IPS-18a (cell line): ENCODE data around the gene DUT.

Experiments
- H3K27ac ChIP-seq: one replicate; pipeline ENCODE4 v1.5.1; 2013; ENCODE audit warnings: low read length
- H3K27me3 ChIP-seq: one replicate; pipeline ENCODE4 v1.6.1; 2013; ENCODE audit warnings: mild to moderate bottlenecking, low read length; ENCODE audit not compliant: control insufficient read depth, insufficient read depth
- H3K36me3 ChIP-seq: one replicate; pipeline ENCODE4 v1.6.1; 2013; ENCODE audit warnings: low read depth, low read length; ENCODE audit not compliant: control insufficient read depth
- H3K4me1 ChIP-seq: one replicate; pipeline ENCODE4 v1.6.1; 2013; ENCODE audit warnings: low read depth, low read length; ENCODE audit not compliant: control insufficient read depth
- H3K4me3 ChIP-seq: one replicate; pipeline ENCODE4 v1.5.1; 2013; ENCODE audit warnings: low read length
- H3K9ac ChIP-seq: one replicate; pipeline ENCODE4 v1.6.1; 2013; ENCODE audit warnings: mild to moderate bottlenecking, low read length, moderate library complexity
- H3K9me3 ChIP-seq: one replicate; pipeline ENCODE4 v1.6.1; 2013; ENCODE audit warnings: low read depth, low read length; ENCODE audit not compliant: control insufficient read depth

DUT gene

DNA sequence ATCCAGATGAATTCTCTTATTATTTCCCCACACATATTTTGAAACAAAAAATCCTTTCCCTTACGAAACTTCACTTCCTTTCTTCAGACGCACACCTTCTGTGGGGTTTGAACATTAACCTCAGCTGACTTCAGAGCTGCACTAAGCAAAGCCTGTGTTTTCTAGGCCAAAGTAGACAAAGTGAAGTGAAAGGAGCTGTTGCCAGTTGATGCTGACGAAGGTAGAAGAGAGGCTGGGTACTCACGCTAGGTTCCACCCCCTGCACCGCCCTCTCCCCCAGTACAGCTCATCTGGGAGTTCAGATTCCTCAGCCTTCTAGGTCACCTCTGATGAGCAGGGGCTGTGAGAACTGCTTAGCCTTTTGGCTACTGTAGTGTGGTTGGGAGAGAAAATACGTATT is 24.1 kb downstream of the DUT start:
- H3K27me3 ChIP-seq = no peaks in the 10 kb centered on the region
- peaks cover 9% of the 10 kb centered on the region for H3K4me1 ChIP-seq
- no peaks in the 10 kb centered on the region for H3K9me3 ChIP-seq
- no peak overlapping the region for H3K27ac ChIP-seq
- no peak overlapping the region for H3K9ac ChIP-seq
- H3K4me3 ChIP-seq = no peak overlapping the region
- no peaks in the 10 kb centered on the region for H3K36me3 ChIP-seq

- no peak overlapping the region for H3K4me3 ChIP-seq
- peaks cover 9% of the 10 kb centered on the region for H3K4me1 ChIP-seq
- no peaks in the 10 kb centered on the region for H3K9me3 ChIP-seq
- no peaks in the 10 kb centered on the region for H3K27me3 ChIP-seq
- H3K36me3 ChIP-seq = no peaks in the 10 kb centered on the region
- no peak overlapping the region for H3K9ac ChIP-seq
- no peak overlapping the region for H3K27ac ChIP-seq
Observed at GRCh38 chr15:48358229-48359152, 27.3 kb downstream of the DUT start.

DNA sequence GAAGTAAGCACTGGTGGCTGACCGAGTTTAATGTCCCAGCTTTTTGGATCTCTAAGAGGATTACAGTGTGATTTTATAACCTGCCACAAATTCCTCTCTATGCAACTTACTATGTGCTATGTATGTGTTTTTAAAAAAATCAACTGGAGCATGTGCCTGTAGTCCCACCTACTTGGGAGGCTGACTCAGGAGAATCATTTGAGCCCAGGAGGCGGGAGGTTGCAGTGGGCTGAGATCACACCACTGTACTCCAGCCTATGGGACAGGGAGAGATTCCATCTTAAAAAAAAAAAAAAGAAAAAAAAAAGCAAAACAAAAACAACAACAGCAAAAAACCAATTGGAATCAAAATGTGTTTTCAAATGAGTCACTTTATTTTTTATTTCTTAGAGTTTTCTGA is 29.6 kb downstream of the DUT start:
- H3K9me3 ChIP-seq = no peaks in the 10 kb centered on the region
- no peaks in the 10 kb centered on the region for H3K27me3 ChIP-seq
- H3K36me3 ChIP-seq = no peaks in the 10 kb centered on the region
- H3K27ac ChIP-seq = no peak overlapping the region
- no peak overlapping the region for H3K9ac ChIP-seq
- peaks cover 9% of the 10 kb centered on the region for H3K4me1 ChIP-seq
- no peak overlapping the region for H3K4me3 ChIP-seq

GRCh38 chr15:48361685-48362084 is 30.5 kb downstream of the DUT start:
- H3K4me3 ChIP-seq = no peak overlapping the region
- no peaks in the 10 kb centered on the region for H3K36me3 ChIP-seq
- no peaks in the 10 kb centered on the region for H3K9me3 ChIP-seq
- no peak overlapping the region for H3K9ac ChIP-seq
- peaks cover 9% of the 10 kb centered on the region for H3K4me1 ChIP-seq
- no peaks in the 10 kb centered on the region for H3K27me3 ChIP-seq
- H3K27ac ChIP-seq = no peak overlapping the region

- no peak overlapping the region for H3K9ac ChIP-seq
- no peak overlapping the region for H3K27ac ChIP-seq
- peaks cover 5% of the 10 kb centered on the region for H3K4me1 ChIP-seq
- no peaks in the 10 kb centered on the region for H3K27me3 ChIP-seq
- H3K9me3 ChIP-seq = no peaks in the 10 kb centered on the region
- H3K4me3 ChIP-seq = no peak overlapping the region
- H3K36me3 ChIP-seq = no peaks in the 10 kb centered on the region
Observed at GRCh38 chr15:48363474-48363873, 32.2 kb downstream of the DUT start.

GRCh38 chr15:48365575-48365974 is 34.3 kb downstream of the DUT start:
- no peaks in the 10 kb centered on the region for H3K27me3 ChIP-seq
- H3K9me3 ChIP-seq = no peaks in the 10 kb centered on the region
- H3K9ac ChIP-seq = no peak overlapping the region
- H3K4me3 ChIP-seq = no peak overlapping the region
- no peaks in the 10 kb centered on the region for H3K4me1 ChIP-seq
- H3K27ac ChIP-seq = no peak overlapping the region
- H3K36me3 ChIP-seq = no peaks in the 10 kb centered on the region

- no peak overlapping the region for H3K4me3 ChIP-seq
- H3K9me3 ChIP-seq = no peaks in the 10 kb centered on the region
- no peaks in the 10 kb centered on the region for H3K36me3 ChIP-seq
- H3K27me3 ChIP-seq = no peaks in the 10 kb centered on the region
- H3K27ac ChIP-seq = no peak overlapping the region
- no peak overlapping the region for H3K9ac ChIP-seq
- no peaks in the 10 kb centered on the region for H3K4me1 ChIP-seq
Observed at GRCh38 chr15:48366584-48367312, 35.5 kb downstream of the DUT start.

GRCh38 chr15:48367483-48367882 is 36.3 kb downstream of the DUT start:
- Histone ChIP-seq H3K27me3 (no peaks in the 10 kb centered on the region), H3K9ac (no peak overlapping the region), H3K9me3 (no peaks in the 10 kb centered on the region), H3K4me3 (no peak overlapping the region), H3K36me3 (no peaks in the 10 kb centered on the region), H3K4me1 (no peaks in the 10 kb centered on the region), H3K27ac (no peak overlapping the region)

DNA sequence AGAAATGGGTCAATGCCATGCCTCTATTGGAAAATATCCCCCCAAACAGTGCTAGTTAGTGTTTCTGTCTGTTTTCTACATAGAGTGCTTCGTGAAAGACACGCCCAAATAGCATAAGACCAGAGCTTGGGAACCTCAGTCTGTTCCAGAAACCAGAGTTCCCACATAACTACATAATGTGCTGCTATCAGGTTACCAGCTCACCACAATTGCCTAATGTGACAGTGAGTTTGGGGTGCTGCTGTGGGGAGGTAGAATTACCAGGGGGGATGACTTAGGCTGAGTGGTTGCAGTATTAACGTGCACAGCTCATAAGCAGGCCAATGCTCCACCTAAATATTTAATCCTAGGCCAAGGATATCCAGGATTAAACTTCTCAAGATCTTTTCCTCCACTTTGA is 39.2 kb downstream of the DUT start:
- H3K27me3 ChIP-seq = no peaks in the 10 kb centered on the region
- no peak overlapping the region for H3K9ac ChIP-seq
- no peak overlapping the region for H3K27ac ChIP-seq
- H3K9me3 ChIP-seq = no peaks in the 10 kb centered on the region
- H3K36me3 ChIP-seq = no peaks in the 10 kb centered on the region
- H3K4me3 ChIP-seq = no peak overlapping the region
- H3K4me1 ChIP-seq = no peaks in the 10 kb centered on the region

DNA sequence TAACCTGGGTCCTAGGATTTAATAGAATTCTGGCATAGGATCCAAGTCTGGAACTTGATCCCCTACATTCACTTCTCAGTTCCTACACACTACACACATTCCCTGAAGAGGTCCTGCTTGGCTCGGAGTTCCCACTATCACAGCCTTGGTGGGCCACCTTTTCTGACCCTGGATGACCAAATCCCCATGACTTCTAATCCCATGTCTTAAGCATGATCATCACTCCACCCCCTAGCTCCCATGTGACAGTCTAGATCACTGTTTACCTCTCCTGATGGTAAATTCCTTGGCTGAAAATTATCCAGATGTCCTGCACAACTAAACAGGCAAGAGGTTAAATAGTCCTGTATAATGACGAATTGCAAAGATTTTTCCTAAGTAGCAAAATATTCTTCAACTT is 40.3 kb downstream of the DUT start:
- Histone ChIP-seq H3K9me3 (no peaks in the 10 kb centered on the region), H3K27ac (no peak overlapping the region), H3K9ac (no peak overlapping the region), H3K36me3 (no peaks in the 10 kb centered on the region), H3K4me1 (no peaks in the 10 kb centered on the region), H3K27me3 (no peaks in the 10 kb centered on the region), H3K4me3 (no peak overlapping the region)

DNA sequence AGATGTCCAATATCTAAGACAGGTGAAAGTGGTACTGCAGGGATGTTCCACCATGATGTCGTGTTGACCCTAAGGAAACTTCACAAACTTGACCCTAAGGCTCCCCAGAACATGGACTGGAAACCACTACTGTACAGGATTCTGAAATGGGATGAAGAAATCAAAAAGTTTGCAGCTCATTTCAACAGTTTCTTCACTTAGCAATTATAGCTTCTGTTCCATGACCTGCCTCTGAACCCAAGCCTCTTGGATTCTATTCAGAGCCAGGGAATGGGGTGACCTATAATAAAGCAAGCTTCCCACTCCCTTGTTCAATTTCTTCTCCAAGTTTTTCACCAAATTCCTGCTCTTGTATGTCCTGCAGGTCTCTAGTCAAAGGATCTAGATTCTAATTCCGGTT is 40.7 kb downstream of the DUT start:
- Histone ChIP-seq H3K27me3 (no peaks in the 10 kb centered on the region), H3K36me3 (no peaks in the 10 kb centered on the region), H3K9ac (no peak overlapping the region), H3K9me3 (no peaks in the 10 kb centered on the region), H3K4me3 (no peak overlapping the region), H3K4me1 (no peaks in the 10 kb centered on the region), H3K27ac (no peak overlapping the region)
